Endothelial cell of umbilical vein (primary cell): ENCODE measurements around the gene TPTE2. TPM values are rescaled to one million over a fixed set of nuclear protein-coding genes. Genes with fewer than 3 reads are reported as not detected.

Experiments used
- BruUV-seq: library from RNA; stranded (reverse); fragments of 400-500 nt; replicated peaks from 2 replicates; lab custom pipeline; 2021; lab: Mats Ljungman, UMichigan
- CTCF ChIA-PET: fragments of 300-600, 350-600 bp; sonication (Branson Sonifier 250); formaldehyde crosslinking; loops from one replicate; lab custom pipeline; 2021; ENCODE audit warnings: antibody characterized with exemption, inconsistent platforms; lab: Charles Lee
- POLR2A ChIA-PET: fragments of 300-600, 350-600 bp; sonication (Branson Sonifier 250); formaldehyde crosslinking; loops from one replicate; lab custom pipeline; 2021; ENCODE audit warnings: antibody characterized with exemption, inconsistent platforms; lab: Charles Lee
- DNase-seq: peaks from one replicate; pipeline ENCODE4 v3.0.0-alpha.2; 2011; ENCODE audit warnings: low read depth, low spot score
- FAIRE-seq: peaks from 2 replicates; lab custom pipeline; 2011; peaks lifted over from hg19 to GRCh38; lab: Jason Lieb, UNC
- H2AFZ ChIP-seq: 2 replicates; pipeline ENCODE4 v1.6.0; 2012; ENCODE audit warnings: low read depth, low read length, control low read depth, inconsistent platforms
- H3K27ac ChIP-seq: 2 replicates; pipeline ENCODE4 v1.5.1; 2011; ENCODE audit warnings: low read depth, mild to moderate bottlenecking, control low read depth, low read length, moderate library complexity; ENCODE audit not compliant: insufficient read depth
- H3K27me3 ChIP-seq, 2 experiments: 2 replicates each; pipeline versions ENCODE4 v1.6.0 to v1.6.1; 2011; ENCODE audit warnings: low read length in 2 of 2, mixed read lengths in 1 of 2; ENCODE audit not compliant: control insufficient read depth in 2 of 2, insufficient read depth in 2 of 2
- H3K36me3 ChIP-seq, 2 experiments: 2 replicates in 1 of 2; 3 replicates in 1 of 2; pipeline ENCODE4 v1.5.1; 2011; ENCODE audit warnings: low read length in 2 of 2, mild to moderate bottlenecking in 1 of 2, moderate library complexity in 1 of 2; ENCODE audit not compliant: control insufficient read depth in 2 of 2, insufficient read depth in 2 of 2; ENCODE audit errors: extremely low read depth in 1 of 2
- H3K4me1 ChIP-seq: 3 replicates; pipeline ENCODE4 v1.5.1; 2011; ENCODE audit warnings: mild to moderate bottlenecking, low read length; ENCODE audit not compliant: control insufficient read depth, insufficient read depth; ENCODE audit errors: extremely low read depth
- H3K4me2 ChIP-seq: 2 replicates; pipeline ENCODE4 v1.6.1; 2011; ENCODE audit warnings: low read length, control low read depth, mixed read lengths; ENCODE audit not compliant: insufficient read depth
- H3K4me3 ChIP-seq, 3 experiments: fragments of 200-600 bp in 1 of 3; sonication (generic), shearing (Covaris generic) in 1 of 3; replicated peaks in 1 of 3; 2 replicates each; pipeline ENCODE4 v1.5.1; 2011 to 2016; ENCODE audit warnings: control low read depth in 3 of 3, low read length in 3 of 3, mild to moderate bottlenecking in 2 of 3, inconsistent platforms in 1 of 3, low read depth in 1 of 3, moderate library complexity in 1 of 3; ENCODE audit not compliant: insufficient read depth in 1 of 3
- H3K79me2 ChIP-seq: 2 replicates; pipeline ENCODE4 v1.6.0; 2012; ENCODE audit warnings: low read length, inconsistent platforms; ENCODE audit not compliant: control insufficient read depth, insufficient read depth
- H3K9ac ChIP-seq: replicated peaks from 2 replicates; pipeline ENCODE3; 2011; ENCODE audit warnings: low read length, control low read depth; ENCODE audit not compliant: insufficient read depth; ENCODE audit errors: extremely low read depth
- H3K9me1 ChIP-seq: replicated peaks from 3 replicates; pipeline ENCODE4 v1.6.0; 2011; ENCODE audit warnings: mild to moderate bottlenecking, low read length; ENCODE audit not compliant: control insufficient read depth, insufficient read depth; ENCODE audit errors: extremely low read depth
- H3K9me3 ChIP-seq: replicated peaks from 2 replicates; pipeline ENCODE4 v1.5.1; 2012; ENCODE audit warnings: low read length, inconsistent platforms; ENCODE audit not compliant: control insufficient read depth, insufficient read depth
- H4K20me1 ChIP-seq: replicated peaks from 2 replicates; pipeline ENCODE3; 2011; ENCODE audit warnings: mild to moderate bottlenecking, low read length; ENCODE audit not compliant: control insufficient read depth, insufficient read depth; ENCODE audit errors: extremely low read depth
- EZH2 ChIP-seq: IDR thresholded peaks from 2 replicates; pipeline ENCODE4 v1.6.1; 2012; ENCODE audit warnings: borderline replicate concordance, low read depth, mild to moderate bottlenecking, moderate library complexity, low read length, inconsistent platforms; ENCODE audit not compliant: severe bottlenecking
- FOS ChIP-seq: IDR thresholded peaks from 2 replicates; pipeline ENCODE4 v1.6.1; 2011; ENCODE audit warnings: mild to moderate bottlenecking, low read length, moderate library complexity, borderline replicate concordance; ENCODE audit not compliant: insufficient read depth
- GATA2 ChIP-seq: IDR thresholded peaks from 2 replicates; pipeline ENCODE4 v1.7.0; 2011; ENCODE audit warnings: low read depth, mild to moderate bottlenecking, moderate library complexity, mixed read lengths, low read length; ENCODE audit not compliant: insufficient read length, insufficient read depth
- JUN ChIP-seq: IDR thresholded peaks from 2 replicates; pipeline ENCODE4 v1.6.1; 2011; ENCODE audit warnings: borderline replicate concordance, low read depth; ENCODE audit not compliant: insufficient read length, insufficient read depth
- MYC ChIP-seq: IDR thresholded peaks from one replicate; pipeline ENCODE4 v1.6.1; 2011; ENCODE audit warnings: mild to moderate bottlenecking, low read depth, low read length
- POLR2A ChIP-seq: IDR thresholded peaks from 2 replicates; pipeline ENCODE4 v1.6.1; 2012; ENCODE audit warnings: low read depth, mild to moderate bottlenecking, control low read depth, low read length
- POLR2AphosphoS5 ChIP-seq: IDR thresholded peaks from 2 replicates; pipeline ENCODE4 v1.6.1; 2012; ENCODE audit warnings: low read depth, mild to moderate bottlenecking, control low read depth, low read length, moderate library complexity; ENCODE audit not compliant: insufficient read depth
- dilution Hi-C: fragments of 300-500 bp; cut with MboI; formaldehyde crosslinking; loops from one replicate; pipeline ENCODE4 v1.15.0; 2019; ENCODE audit warnings: low sequenced_read_pairs; ENCODE audit not compliant: extremely low pct_ligation_motif_present
- intact Hi-C: fragments of 100-400 bp; cut with micrococcal nuclease; formaldehyde crosslinking; loops from one replicate; pipeline ENCODE4 v1.10.0; 2022
- polyA plus RNA-seq, 4 experiments: library from polyadenylated mRNA; depleted of rRNA in 3 of 4; stranded (reverse) in 3 of 4; unstranded in 1 of 4; fragments of >200 nt; gene quantifications; 2 replicates each; pipeline versions ENCODE4 v1.2.1 to v1.2.3, GENCODE V29; 2011 to 2012; ENCODE audit warnings: missing spikeins in 1 of 4
- total RNA-seq: library from RNA; stranded (reverse); gene quantifications from 2 replicates; pipeline ENCODE4 v1.2.3, GENCODE V29; 2021
- TF ChIP-seq, protein P1 (sequence below): IDR thresholded peaks from 2 replicates; pipeline ENCODE4 v1.6.1; 2011; ENCODE audit not compliant: insufficient read depth, insufficient read length
- TF ChIP-seq, protein P2 (sequence below), 2 donors: IDR thresholded peaks; 1 replicate in 1 of 2; 2 replicates in 1 of 2; pipeline ENCODE4 v1.5.1; 2011; ENCODE audit warnings: low read length in 2 of 2, mild to moderate bottlenecking in 2 of 2, moderate library complexity in 2 of 2, control low read depth in 1 of 2, inconsistent platforms in 1 of 2, low read depth in 1 of 2; ENCODE audit not compliant: insufficient read depth in 1 of 2; ENCODE audit errors: extremely low read depth in 1 of 2

Gene TPTE2
- total and polyA plus RNA-seq, 2 donors (not counting 3 experiments of a cell fraction or from before 2014, with no cell fraction given), result not detected

DNA sequence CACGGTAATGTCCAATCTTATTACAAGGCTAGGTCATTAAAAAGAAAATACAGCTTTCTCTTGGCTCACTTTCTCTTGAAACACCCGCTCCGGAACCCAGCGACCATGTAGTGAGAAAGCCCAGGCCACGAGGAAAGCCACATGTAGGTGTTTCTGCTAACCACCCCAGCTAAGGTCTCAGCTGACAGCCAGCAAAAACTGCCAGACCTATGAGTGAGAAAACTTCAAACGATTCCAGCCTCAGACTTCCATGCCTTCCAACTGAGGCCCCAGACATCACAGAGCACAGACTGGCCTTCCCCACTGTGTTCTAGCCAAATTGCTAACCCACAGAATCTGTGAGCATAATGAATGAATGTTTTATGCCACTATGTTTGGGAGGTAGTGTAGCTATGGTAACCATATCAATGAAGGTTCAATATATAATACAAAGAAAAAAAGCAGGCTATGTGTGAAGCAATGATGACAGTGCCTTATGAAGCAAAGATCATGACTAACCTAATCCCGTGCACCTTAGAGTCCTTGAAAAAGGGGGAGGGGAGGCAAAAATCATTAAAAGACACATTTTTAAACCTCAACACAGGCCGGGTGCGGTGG lies 11.9 kb upstream of the TPTE2 start:
- FAIRE-seq, result no peak
- ChIA-PET POLR2A (no interaction called here), CTCF (no interaction called here)
- Histone ChIP-seq H4K20me1 (no peaks in the 10 kb centered on the region), H3K4me2 (no peak overlapping the region), H3K36me3 (no peaks in the 10 kb centered on the region), H3K9me1 (no peaks in the 10 kb centered on the region), H2AFZ (no peak overlapping the region), H3K4me1 (no peaks in the 10 kb centered on the region), H3K9me3 (no peaks in the 10 kb centered on the region), H3K27ac (no peak overlapping the region), H3K9ac (no peak overlapping the region), H3K4me3 (no peak overlapping the region), H3K27me3 (no peaks in the 10 kb centered on the region), H3K79me2 (no peaks in the 10 kb centered on the region)
- dilution Hi-C loops (no loop called here), intact Hi-C loops (no loop called here)
- DNase-seq, result no peak
- no TSS peak for BruUV-seq
- no peak for TF ChIP-seq POLR2A
- TF ChIP-seq MYC, result no peak
- TF ChIP-seq, protein P1, sequence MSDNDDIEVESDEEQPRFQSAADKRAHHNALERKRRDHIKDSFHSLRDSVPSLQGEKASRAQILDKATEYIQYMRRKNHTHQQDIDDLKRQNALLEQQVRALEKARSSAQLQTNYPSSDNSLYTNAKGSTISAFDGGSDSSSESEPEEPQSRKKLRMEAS, result no peak
- no peak for TF ChIP-seq POLR2AphosphoS5
- no peak for TF ChIP-seq GATA2
- TF ChIP-seq, protein P2, sequence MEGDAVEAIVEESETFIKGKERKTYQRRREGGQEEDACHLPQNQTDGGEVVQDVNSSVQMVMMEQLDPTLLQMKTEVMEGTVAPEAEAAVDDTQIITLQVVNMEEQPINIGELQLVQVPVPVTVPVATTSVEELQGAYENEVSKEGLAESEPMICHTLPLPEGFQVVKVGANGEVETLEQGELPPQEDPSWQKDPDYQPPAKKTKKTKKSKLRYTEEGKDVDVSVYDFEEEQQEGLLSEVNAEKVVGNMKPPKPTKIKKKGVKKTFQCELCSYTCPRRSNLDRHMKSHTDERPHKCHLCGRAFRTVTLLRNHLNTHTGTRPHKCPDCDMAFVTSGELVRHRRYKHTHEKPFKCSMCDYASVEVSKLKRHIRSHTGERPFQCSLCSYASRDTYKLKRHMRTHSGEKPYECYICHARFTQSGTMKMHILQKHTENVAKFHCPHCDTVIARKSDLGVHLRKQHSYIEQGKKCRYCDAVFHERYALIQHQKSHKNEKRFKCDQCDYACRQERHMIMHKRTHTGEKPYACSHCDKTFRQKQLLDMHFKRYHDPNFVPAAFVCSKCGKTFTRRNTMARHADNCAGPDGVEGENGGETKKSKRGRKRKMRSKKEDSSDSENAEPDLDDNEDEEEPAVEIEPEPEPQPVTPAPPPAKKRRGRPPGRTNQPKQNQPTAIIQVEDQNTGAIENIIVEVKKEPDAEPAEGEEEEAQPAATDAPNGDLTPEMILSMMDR (IDR thresholded peaks at IDR 0.05; ENCODE audit: extremely low read depth in 1 of 2, insufficient read depth in 1 of 2, low read depth in 1 of 2, low read length in 2 of 2), result no peak
- TF ChIP-seq EZH2, result no peak
- TF ChIP-seq FOS, result no peak
- TF ChIP-seq JUN, result no peak
